ENCODE data around the gene ALPG.
"Not testable (repeated sequence)": the region's sequence is repeated elsewhere in the genome, so short reads cannot be mapped to it uniquely, and the experiment has no call there.

ALPG gene

DNA sequence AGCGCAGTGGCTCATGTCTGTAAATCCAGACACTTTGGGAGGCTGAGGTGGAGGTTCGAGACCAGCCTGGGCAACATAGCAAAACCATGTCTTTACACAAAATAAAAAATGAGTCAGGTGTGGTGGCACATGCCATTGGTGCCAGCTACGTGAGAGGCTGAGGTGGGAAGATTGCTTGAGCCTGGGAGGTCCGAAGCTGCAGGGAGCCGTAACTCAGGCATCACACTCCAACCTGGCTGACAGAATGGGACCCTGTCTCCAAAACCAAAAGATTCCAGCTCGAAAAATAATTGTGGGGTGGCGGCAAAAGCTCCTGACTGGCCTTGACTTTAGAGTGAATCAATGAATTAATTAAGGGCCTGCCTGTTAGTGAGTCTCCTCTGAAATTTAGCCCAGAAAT, 29.3 kb upstream of the ALPG start:
- no peak for DNase-seq (ENCODE audit: low spot score)

DNA sequence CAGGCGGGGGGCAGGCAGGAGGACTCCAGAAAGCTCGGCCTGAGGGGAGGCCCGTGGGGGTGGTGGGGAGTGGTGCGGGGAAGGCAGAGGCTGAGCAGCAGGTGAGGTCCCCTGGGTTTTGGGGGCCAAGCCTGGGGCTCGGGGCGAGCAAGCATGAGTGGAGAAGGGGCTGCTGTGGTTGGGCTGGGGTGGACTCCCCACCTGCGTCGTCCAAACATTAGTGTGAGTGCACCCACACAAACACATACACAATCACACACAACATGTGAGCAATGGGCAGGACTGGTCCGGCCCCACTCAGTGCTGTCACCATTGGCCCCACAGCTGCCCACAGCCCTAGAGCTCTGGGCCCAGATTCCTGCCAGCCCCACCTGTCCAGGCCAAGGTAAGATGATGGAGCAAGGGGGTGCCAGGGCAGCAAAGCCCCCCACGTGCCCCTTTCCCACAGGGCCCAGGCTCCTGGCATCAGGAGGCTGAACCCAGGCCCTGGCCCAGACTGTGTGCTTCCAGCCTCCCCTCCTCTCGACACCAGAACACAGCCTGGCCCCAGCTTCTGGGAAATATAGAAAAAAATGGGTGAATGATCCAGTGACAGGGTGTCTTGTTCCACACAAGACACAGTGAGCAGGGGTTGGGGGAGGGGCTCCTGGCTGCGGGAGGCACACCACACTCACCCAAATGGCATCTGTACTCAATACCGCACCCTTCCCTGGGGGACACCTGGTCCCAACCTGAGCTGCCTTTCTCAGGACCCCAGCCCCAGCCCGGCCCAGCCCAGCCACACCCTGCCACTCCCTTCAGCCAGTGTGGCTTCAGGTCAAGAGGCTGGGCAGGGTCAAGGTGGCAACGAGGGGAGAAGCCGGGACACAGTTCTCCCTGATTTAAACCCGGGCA, 28.6 kb upstream of the ALPG start:
- DNase-seq (ENCODE audit: low spot score) = no peak

DNA sequence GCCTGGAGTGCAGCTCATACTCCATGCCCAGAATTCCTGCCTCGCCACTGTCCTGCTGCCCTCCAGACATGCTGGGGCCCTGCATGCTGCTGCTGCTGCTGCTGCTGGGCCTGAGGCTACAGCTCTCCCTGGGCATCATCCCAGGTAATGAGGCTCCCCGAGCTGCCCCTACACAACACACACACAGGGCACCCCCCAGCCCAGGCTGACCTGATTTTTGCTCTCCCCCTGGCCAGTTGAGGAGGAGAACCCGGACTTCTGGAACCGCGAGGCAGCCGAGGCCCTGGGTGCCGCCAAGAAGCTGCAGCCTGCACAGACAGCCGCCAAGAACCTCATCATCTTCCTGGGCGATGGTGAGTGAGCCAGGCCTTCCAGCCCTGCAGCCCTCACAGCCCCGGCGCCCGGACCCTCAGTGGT, 27.9 kb upstream of the ALPG start, which contains the start of gene ALPP:
Gene ALPP, plus strand, starts transcription at position 17 of the 417 bp plus-strand sequence. Its CDS starts 52 bp downstream, at position 69.
- DNase-seq (ENCODE audit: low spot score) = not testable (repeated sequence)

DNA sequence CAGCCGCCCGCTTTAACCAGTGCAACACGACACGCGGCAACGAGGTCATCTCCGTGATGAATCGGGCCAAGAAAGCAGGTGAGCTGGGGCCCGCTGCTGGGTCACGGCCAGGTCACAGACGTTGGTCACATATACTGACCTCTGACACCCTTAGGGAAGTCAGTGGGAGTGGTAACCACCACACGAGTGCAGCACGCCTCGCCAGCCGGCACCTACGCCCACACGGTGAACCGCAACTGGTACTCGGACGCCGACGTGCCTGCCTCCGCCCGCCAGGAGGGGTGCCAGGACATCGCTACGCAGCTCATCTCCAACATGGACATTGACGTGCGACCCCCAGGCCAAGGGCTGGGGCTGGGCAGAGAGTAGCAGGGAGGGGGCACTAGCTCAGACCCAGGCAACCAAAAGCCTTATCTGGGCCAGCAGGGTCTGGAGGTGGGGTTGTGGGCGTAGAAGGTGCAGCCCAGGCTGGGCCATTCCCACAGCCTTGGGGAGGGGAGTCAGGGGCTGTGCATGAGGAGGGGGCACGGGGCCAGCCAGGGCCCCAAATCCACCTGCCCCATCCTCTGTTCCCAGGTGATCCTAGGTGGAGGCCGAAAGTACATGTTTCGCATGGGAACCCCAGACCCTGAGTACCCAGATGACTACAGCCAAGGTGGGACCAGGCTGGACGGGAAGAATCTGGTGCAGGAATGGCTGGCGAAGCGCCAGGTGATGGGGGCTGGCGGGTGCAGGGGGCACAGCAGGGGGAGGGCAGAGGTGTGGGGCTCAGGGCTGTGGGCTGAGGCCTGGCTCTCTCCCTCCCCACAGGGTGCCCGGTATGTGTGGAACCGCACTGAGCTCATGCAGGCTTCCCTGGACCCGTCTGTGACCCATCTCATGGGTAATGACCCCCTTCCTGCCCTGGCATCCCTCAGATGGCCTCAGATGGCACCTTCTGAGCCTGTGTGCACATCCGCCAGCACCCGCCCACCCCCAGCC, 26.7 kb upstream of the ALPG start:
- not testable (repeated sequence) for DNase-seq (ENCODE audit: low spot score)

DNA sequence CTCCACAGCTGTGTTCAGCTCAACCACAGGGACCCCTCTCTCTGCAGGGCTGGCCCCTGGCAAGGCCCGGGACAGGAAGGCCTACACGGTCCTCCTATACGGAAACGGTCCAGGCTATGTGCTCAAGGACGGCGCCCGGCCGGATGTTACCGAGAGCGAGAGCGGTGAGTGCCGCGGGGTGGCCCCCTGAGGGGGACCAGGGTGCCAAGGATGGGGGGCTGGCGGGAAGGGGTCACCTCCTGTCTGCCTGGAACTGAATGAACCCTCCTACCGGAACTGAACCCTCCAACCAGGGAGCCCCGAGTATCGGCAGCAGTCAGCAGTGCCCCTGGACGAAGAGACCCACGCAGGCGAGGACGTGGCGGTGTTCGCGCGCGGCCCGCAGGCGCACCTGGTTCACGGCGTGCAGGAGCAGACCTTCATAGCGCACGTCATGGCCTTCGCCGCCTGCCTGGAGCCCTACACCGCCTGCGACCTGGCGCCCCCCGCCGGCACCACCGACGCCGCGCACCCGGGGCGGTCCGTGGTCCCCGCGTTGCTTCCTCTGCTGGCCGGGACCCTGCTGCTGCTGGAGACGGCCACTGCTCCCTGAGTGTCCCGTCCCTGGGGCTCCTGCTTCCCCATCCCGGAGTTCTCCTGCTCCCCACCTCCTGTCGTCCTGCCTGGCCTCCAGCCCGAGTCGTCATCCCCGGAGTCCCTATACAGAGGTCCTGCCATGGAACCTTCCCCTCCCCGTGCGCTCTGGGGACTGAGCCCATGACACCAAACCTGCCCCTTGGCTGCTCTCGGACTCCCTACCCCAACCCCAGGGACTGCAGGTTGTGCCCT, 25.2 kb upstream of the ALPG start:
- DNase-seq (ENCODE audit: low spot score) = not testable (repeated sequence)

DNA sequence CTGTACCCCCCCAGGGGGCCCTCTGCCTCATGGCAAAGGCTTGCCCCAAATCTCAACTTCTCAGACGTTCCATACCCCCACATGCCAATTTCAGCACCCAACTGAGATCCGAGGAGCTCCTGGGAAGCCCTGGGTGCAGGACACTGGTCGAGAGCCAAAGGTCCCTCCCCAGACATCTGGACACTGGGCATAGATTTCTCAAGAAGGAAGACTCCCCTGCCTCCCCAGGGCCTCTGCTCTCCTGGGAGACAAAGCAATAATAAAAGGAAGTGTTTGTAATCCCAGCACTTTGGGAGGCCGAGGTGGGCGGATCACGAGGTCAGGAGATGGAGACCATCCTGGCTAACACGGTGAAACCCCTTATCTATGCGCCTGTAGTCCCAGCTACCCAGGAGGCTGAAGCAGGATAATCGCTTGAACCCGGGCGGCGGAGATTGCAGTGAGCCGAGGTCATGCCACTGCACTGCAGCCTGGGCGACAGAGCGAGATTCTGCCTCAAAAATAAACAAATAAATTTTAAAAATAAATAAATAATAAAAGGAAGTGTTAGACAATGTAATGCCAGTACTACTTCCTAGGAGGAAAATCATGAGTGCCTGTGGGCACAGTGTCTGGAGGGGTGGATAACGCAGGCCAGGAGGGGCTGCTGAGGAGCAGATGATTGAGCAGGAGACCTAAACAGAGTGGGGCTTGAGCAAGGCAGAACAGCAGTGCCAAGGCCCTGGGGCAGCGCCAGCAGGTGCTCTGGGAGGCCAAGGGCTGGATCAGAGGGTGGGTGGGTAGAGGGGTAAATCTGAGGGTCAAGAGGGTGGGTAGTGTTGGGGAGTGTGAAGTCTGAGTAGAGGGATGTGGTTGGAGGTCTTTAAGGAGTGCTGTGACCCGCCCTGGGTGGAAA, 24.1 kb upstream of the ALPG start:
- no peak for DNase-seq (ENCODE audit: low spot score)

DNA sequence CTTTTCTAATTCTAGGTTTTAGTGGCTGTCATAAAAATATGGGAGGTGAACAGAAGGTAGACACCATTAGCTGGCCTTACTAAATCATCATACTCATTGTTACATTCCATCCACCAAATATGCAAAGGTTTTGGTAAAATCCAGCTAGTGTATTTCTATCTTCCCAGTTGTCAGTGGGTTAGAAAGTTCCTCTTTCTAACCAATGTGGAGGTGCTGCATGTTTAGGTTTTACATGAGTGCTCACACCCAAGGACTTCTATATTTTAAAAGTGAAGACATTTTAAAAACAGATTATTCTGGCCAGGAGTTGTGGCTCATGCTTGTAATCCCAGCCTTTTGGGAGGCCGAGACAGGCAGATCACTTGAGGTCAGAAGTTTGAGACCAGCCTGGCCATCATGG, 22.2 kb upstream of the ALPG start:
- no peak for DNase-seq (ENCODE audit: low spot score)

DNA sequence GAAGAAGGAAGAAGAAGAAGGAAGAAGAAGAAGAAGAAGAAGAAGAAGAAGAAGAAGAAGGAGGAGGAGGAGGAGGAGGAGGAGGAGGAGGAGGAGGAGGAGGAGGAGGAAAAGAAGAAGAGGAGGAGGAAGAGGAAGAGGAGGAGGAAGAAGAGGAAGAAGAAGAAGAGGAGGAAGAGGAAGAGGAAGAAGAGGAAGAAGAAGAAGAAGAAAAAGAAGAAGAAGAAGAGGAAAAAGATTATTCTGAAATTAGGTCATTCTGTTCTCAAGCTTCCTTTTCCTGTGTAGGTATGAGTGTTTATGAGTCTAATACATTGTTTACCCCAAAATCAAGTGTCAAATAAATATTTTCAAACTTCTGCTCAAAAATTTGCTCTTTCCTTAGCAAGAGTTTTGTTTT, 21.6 kb upstream of the ALPG start:
- not testable (repeated sequence) for DNase-seq (ENCODE audit: low spot score)

DNA sequence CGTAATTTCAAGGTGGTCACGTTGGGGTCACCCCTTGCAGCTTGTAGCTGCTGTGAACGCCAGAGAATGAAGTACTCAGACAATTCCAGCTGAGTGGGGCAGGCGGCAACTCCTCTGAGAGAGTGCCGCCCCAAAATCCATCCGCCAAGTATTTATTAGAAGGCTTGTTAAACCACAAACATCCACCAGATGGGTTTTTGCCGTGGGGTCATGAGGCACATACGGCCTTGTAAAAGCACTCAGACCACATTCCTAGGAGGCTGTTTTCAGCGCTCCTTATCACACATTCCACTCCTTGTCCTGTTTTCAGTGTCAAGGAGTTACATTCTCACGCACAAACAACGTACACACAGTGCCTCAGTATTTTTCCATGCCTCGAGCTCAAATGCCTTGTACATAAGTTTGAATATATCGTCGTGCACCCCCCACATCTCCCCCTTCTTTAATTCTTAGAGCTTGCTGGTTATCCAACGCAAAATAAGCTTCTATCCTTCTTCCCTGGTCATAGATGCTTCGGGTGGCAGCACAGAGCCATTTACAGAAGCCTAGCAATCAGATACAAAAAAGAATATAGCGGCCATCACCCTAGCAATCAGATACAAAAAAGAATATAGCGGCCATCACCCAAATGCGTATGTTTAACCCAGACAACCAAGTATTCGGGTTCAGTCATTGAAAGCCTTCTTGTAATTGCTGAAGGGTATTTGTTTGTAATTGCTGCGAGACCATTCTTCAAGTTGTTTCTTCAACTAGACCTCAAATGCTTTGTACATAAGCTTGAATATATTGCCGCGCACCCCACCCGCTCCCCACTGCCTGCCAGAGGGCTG, 20.8 kb upstream of the ALPG start:
- DNase-seq (ENCODE audit: low spot score) = no peak

DNA sequence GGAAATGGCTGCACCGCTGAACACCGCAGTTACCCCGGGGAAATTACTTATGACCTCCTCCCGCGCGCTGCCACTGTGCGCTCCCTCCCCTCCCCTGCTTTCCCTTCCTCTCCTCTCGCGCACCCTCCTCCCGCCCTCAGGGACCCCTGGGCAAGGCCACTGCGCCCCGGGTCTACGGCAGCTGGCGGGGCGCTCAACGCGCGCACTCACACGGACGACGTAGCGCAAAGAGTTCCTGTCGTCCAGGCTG, 20.2 kb upstream of the ALPG start:
- DNase-seq (ENCODE audit: low spot score) = no peak

DNA sequence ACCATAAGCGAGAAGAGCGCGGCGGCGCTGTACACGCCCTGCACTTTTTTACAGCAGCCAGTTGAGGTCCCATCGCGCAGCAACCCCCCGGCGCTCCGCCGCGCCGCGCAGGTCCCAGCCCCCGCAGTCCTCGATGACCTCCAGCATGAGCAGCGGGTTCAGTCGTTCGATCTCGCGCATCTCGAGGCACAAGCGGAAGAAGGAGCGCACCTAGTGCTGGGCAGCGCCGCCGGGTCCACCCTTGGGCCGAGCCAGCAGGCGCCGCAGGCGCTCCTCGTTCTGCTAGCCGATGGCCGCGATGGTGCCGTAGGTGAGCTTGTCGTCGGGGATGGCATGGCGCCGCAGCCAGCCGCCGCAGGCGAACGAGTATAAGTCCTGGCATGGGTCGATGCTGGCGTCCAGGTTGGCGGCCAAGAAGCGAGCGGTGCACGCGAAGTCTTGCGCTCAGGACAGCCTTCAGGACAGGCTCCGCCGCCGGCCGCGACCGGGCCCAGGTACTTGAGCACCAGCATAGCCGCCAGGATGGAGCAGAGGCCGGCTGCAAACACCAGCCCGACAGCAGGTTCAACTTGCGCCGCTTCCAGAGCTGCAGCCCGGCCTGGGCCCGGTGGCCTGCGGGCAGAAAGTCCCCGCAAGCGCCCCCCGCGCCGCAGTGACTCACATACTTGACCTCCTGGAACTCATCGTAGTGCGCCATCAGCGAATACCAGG, 19.7 kb upstream of the ALPG start:
- DNase-seq (ENCODE audit: low spot score) = no peak

DNA sequence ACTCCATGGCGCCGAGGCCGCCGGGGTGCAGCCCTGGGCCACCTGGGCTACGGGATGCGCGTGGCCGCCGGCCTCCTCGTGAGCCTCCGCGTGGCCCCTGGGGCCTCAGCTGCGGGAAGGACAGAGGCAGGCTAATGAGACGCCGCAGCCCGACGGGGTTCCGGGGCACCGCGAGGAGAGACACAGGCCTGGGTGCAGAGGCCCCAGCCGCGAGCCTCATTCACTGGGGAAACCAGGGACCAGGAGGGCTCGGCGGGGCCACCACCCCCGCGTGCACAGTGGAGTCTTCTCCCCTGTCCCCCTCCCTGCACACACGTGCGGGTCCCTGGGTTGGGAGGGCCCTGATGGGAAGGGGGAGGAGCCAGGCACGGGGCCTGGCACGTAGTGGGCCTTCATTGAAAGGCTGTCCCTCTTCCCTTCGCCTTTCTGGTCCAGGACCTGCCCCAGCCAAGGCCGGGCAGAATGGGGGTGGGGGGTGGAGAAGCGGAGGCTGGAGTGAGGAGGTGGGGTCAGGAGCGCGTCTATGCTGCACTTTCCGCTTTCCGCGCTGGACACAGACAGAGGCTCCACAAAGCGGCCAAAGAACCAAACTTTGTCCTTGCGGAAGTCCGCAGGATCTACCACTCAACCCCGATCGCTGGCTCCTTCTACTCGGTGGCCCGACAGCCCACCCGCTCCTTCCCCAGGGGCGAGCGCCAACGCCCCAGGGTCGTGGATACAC, 19.0 kb upstream of the ALPG start:
- DNase-seq (ENCODE audit: low spot score) = no peak

DNA sequence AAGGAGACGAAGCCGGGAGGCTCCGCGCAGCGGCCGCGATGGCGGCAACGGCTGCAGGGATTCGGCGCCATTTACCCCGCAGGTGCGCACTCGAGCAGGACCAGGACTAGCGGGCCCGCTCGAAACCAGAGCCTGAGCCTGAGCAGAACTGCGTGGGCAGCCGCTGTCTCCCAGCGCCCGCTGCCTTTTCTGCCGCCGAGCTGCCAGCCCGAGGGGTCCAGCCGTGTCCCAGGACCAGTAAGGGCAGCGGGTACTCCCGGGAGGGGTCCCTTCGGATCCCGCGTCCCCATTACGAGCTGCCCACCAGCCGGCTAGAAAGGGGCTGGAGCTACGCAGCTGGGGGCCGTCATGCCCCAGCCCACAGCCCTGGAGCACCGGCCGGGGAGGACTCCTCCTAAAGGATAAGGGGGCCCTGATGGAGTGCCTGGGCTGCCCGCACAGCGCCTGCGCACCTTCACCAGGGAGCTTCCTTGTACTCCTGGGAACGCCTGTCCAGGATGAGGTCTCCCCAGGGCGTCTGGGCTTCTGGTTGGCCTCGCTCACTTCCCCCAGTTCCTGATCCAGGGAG, 18.2 kb upstream of the ALPG start:
- no peak for DNase-seq (ENCODE audit: low spot score)

DNA sequence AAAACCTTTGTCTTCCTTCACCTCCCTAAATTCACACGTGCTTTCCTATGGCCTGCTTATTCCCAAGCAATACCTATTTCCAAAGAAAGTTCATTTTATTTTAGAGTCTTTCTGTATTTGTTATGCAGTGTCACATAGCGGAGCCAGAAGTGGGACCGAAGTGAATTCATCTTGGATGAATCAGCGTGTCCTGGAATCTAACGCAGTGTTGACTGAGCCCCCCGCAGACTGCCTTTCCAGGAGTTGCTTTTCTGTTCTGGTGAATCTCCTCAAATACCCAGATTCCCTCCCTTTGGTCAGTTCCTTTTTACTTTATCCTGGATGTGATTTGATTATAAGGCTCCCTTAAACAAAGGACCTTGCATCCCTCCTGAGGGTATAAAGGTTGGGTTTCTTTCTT, 17.3 kb upstream of the ALPG start:
- no peak for DNase-seq (ENCODE audit: low spot score)

DNA sequence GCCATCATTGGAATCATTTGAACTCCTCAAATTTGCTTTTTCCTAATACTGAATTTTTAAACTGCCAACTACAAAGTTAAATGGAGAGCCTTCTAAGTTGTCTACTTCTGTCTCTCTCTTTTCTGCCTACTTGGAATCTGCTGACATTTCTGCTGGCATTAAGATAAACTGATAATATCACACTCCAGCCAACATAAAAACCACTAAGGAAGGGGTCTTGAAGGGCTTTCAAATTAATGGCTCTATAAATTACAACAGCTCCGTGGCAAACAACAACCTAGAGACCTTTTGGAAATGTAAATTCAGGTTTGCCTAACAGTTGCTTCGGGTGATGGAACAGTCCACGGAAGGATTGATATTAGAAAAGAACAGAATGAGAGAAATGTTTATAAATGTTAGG, 16.0 kb upstream of the ALPG start:
- DNase-seq (ENCODE audit: low spot score) = no peak

DNA sequence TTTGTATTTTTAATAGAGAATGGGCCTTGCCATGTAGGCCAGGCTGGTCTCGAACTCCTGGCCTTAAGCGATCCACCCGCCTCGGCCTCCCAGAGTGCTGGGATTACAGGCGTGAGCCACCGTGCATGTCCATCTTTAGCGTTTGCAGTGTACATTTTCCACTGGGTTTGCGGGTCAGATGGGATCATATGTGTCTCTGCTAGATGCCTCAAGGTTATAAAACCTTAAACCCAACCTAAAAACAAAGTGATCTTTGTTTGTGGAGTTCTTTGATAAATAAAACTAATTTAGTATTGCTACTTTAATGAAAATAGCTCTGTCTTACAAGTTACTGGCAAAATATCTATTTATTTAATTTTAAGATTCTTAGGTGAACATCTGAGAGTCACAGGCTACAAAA, 13.1 kb upstream of the ALPG start:
- no peak for DNase-seq (ENCODE audit: low spot score)

DNA sequence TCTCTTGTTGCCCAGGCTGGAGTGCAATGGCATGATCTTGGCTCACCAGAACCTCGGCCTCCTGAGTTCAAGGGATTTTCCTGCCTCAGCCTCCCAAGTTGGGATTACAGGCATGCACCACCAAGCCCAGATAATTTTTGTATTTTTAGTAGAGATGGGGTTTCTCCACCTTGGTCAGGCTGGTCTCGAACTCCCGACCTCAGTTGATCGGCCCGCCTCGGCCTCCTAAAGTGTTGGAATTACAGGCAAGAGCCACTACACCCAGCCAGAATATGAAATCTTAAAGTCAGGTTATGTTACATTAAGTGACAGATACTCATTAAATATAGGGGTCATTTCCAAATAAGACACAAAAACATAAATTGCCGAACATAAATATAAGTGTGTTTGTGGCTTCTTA, 12.2 kb upstream of the ALPG start:
- DNase-seq (ENCODE audit: low spot score) = not testable (repeated sequence)

DNA sequence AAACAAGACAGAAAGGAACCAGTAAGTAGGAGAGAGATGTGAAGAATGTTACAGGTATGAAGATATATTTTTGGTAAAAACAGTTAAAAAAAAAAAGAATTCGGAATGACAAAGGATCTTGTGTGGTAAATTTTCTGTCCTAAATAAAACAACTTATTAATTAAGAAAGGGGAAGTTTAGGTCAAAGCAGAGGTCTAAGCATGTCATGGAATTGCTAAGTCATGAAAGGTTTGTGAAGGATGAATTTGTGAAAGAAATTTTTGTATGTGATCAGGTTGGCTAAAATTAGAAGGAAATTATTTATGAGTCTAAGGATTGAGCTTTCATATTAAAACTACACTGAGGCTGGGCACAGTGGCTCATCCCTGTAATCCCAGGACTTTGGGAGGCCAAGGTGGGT, 11.1 kb upstream of the ALPG start:
- DNase-seq (ENCODE audit: low spot score) = no peak

DNA sequence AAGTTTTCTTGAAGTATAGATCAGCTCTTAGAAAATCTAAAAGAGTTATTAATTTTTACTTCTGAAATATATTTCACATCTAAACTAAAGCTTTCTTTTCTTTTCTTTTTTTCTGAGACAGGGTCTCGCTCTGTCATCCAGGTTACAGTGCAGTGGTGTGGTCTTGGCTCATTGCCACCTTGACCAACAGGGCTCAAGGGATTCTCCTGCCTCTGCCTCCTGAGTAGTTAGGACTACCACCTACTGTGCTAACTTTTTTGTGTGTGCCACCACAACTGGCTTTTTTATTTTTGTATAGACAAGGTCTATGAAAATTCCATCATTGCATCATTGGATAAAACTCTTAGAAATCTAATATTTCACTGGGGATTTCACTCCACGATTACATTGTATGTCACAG, 10.0 kb upstream of the ALPG start:
- no peak for DNase-seq (ENCODE audit: low spot score)
